H1 (cell line): ENCODE data around the gene KCNAB2. TPM values are rescaled to one million over a fixed set of nuclear protein-coding genes. Genes with fewer than 3 reads are reported as not detected.

Experiments used
- CTCF ChIA-PET: fragments of 300-600 bp; sonication (Branson Sonifier 250); formaldehyde crosslinking; loops from one replicate; lab custom pipeline; 2021; ENCODE audit not compliant: partially characterized antibody; lab: Charles Lee
- POLR2A ChIA-PET: fragments of 300-600 bp; sonication (Branson Sonifier 250); formaldehyde crosslinking; loops from one replicate; lab custom pipeline; 2021; ENCODE audit warnings: inconsistent platforms; ENCODE audit not compliant: partially characterized antibody; lab: Charles Lee
- DNase-seq, 2 experiments: peaks; one replicate each; pipeline versions ENCODE4 v3.0.0 to v3.0.0-alpha.2; 2010 to 2022; ENCODE audit warnings: low spot score in 2 of 2, low read depth in 1 of 2, mixed read lengths in 1 of 2
- FAIRE-seq: peaks from 2 replicates; lab custom pipeline; 2011; peaks lifted over from hg19 to GRCh38; lab: Jason Lieb, UNC
- H2AFZ ChIP-seq: 2 replicates; pipeline ENCODE4 v1.8.1; 2012; ENCODE audit warnings: low read length, inconsistent platforms
- H2AK5ac ChIP-seq: 2 replicates; pipeline ENCODE4 v1.6.1; 2013; ENCODE audit warnings: low read depth, low read length
- H2BK120ac ChIP-seq: replicated peaks from 2 replicates; pipeline ENCODE3; 2013; ENCODE audit warnings: low read depth, low read length, inconsistent platforms
- H2BK12ac ChIP-seq: 2 replicates; pipeline ENCODE4 v1.6.1; 2013; ENCODE audit warnings: low read depth, low read length
- H2BK15ac ChIP-seq: 2 replicates; pipeline ENCODE4 v1.6.1; 2013; ENCODE audit warnings: low read length
- H2BK20ac ChIP-seq: 2 replicates; pipeline ENCODE4 v1.6.1; 2013; ENCODE audit warnings: low read length
- H2BK5ac ChIP-seq: 2 replicates; pipeline ENCODE4 v1.6.1; 2013; ENCODE audit warnings: low read depth, low read length
- H3K14ac ChIP-seq: 2 replicates; pipeline ENCODE4 v1.6.1; 2013; ENCODE audit warnings: inconsistent platforms; ENCODE audit not compliant: insufficient read length
- H3K18ac ChIP-seq: 2 replicates; pipeline ENCODE4 v1.6.1; 2013; ENCODE audit warnings: low read length; ENCODE audit errors: extremely low read depth
- H3K23ac ChIP-seq: 2 replicates; pipeline ENCODE4 v1.6.1; 2013; ENCODE audit warnings: inconsistent platforms; ENCODE audit not compliant: insufficient read length
- H3K23me2 ChIP-seq: 2 replicates; pipeline ENCODE4 v1.6.1; 2013; ENCODE audit warnings: low read depth, low read length
- H3K27ac ChIP-seq: 2 replicates; pipeline ENCODE4 v1.6.1; 2011; ENCODE audit warnings: low read depth, low read length, inconsistent platforms
- H3K27me3 ChIP-seq, 4 experiments: replicated peaks in 1 of 4; 1 replicate in 1 of 4; 2 replicates in 3 of 4; pipeline versions ENCODE4 v1.6.1 to v1.8.1; 2011 to 2013; ENCODE audit warnings: low read length in 3 of 4, mild to moderate bottlenecking in 3 of 4, inconsistent platforms in 2 of 4, mixed read lengths in 2 of 4, moderate library complexity in 1 of 4; ENCODE audit not compliant: control insufficient read depth in 3 of 4, insufficient read depth in 3 of 4; ENCODE audit errors: extremely low read depth in 1 of 4
- H3K36me3 ChIP-seq, 4 experiments: 2 replicates each; pipeline versions ENCODE4 v1.6.1 to v1.8.1; 2011 to 2013; ENCODE audit warnings: mild to moderate bottlenecking in 4 of 4, low read length in 3 of 4, moderate library complexity in 2 of 4, control low read depth in 1 of 4, inconsistent platforms in 1 of 4; ENCODE audit not compliant: insufficient read depth in 4 of 4, control insufficient read depth in 2 of 4
- H3K4ac ChIP-seq: replicated peaks from 2 replicates; pipeline ENCODE3; 2013; ENCODE audit warnings: low read length, low read depth, mixed read lengths, inconsistent platforms; ENCODE audit not compliant: insufficient read length
- H3K4me1 ChIP-seq, 4 experiments: replicated peaks in 1 of 4; 1 replicate in 1 of 4; 2 replicates in 3 of 4; pipeline versions ENCODE4 v1.6.1 to v1.8.1; 2011 to 2013; ENCODE audit warnings: low read length in 3 of 4, inconsistent platforms in 2 of 4, mixed read lengths in 1 of 4; ENCODE audit not compliant: insufficient read depth in 4 of 4, control insufficient read depth in 3 of 4
- H3K4me2 ChIP-seq, 2 experiments: 2 replicates each; pipeline versions ENCODE4 v1.6.1 to v1.8.1; 2011 to 2013; ENCODE audit warnings: low read depth in 2 of 2, low read length in 2 of 2, control low read depth in 1 of 2, inconsistent platforms in 1 of 2, mild to moderate bottlenecking in 1 of 2; ENCODE audit not compliant: insufficient read depth in 1 of 2
- H3K4me3 ChIP-seq, 4 experiments: fragments of 200-600, 300-600 bp in 1 of 4; sonication (generic), shearing (Covaris generic), sonication (Bioruptor Twin) in 1 of 4; 2 replicates each; pipeline versions ENCODE4 v1.5.1 to v1.8.1; 2011 to 2016; ENCODE audit warnings: low read length in 4 of 4, low read depth in 3 of 4, control low read depth in 2 of 4, inconsistent platforms in 2 of 4, mild to moderate bottlenecking in 2 of 4, mixed read lengths in 1 of 4, moderate library complexity in 1 of 4; ENCODE audit not compliant: insufficient read depth in 2 of 4; ENCODE audit errors: extremely low read depth in 1 of 4
- H3K56ac ChIP-seq: replicated peaks from 2 replicates; pipeline ENCODE3; 2013; ENCODE audit warnings: low read depth, mild to moderate bottlenecking, mixed read lengths, low read length, inconsistent platforms; ENCODE audit not compliant: insufficient read length
- H3K79me1 ChIP-seq: 2 replicates; pipeline ENCODE4 v1.6.1; 2013; ENCODE audit warnings: low read depth, low read length, control low read depth
- H3K79me2 ChIP-seq, 2 experiments: 2 replicates each; pipeline versions ENCODE4 v1.6.1 to v1.8.1; 2012 to 2013; ENCODE audit warnings: low read length in 2 of 2, mild to moderate bottlenecking in 2 of 2, inconsistent platforms in 1 of 2; ENCODE audit not compliant: insufficient read depth in 2 of 2, control insufficient read depth in 1 of 2
- H3K9ac ChIP-seq, 4 experiments: replicated peaks in 1 of 4; 1 replicate in 1 of 4; 2 replicates in 3 of 4; pipeline versions ENCODE4 v1.6.1 to v1.8.1; 2011 to 2013; ENCODE audit warnings: low read depth in 3 of 4, low read length in 3 of 4, control low read depth in 2 of 4, mild to moderate bottlenecking in 2 of 4, moderate library complexity in 2 of 4, inconsistent platforms in 1 of 4; ENCODE audit errors: extremely low read depth in 1 of 4
- H3K9me3 ChIP-seq, 2 experiments: 2 replicates each; pipeline versions ENCODE4 v1.6.1 to v1.8.1; 2012 to 2013; ENCODE audit warnings: mild to moderate bottlenecking in 2 of 2, moderate library complexity in 2 of 2, control low read depth in 1 of 2, inconsistent platforms in 1 of 2, low read depth in 1 of 2, low read length in 1 of 2, mixed read lengths in 1 of 2; ENCODE audit not compliant: insufficient read depth in 2 of 2
- H4K20me1 ChIP-seq, 2 experiments: replicated peaks in 1 of 2; 2 replicates each; pipeline versions ENCODE3 to v1.8.1; 2011 to 2013; ENCODE audit warnings: inconsistent platforms in 2 of 2, low read length in 2 of 2, mild to moderate bottlenecking in 1 of 2; ENCODE audit not compliant: insufficient read depth in 2 of 2, control insufficient read depth in 1 of 2
- H4K5ac ChIP-seq: 2 replicates; pipeline ENCODE4 v1.6.1; 2013; ENCODE audit warnings: low read length, low read depth, mixed read lengths, inconsistent platforms; ENCODE audit not compliant: insufficient read length
- H4K8ac ChIP-seq: 2 replicates; pipeline ENCODE4 v1.8.0; 2013; ENCODE audit warnings: mild to moderate bottlenecking, moderate library complexity, low read length, inconsistent platforms; ENCODE audit not compliant: insufficient read depth; ENCODE audit errors: extremely low read depth
- H4K91ac ChIP-seq: replicated peaks from 2 replicates; pipeline ENCODE3; 2013; ENCODE audit warnings: low read length, mixed read lengths, inconsistent platforms; ENCODE audit not compliant: insufficient read length
- HDAC2 ChIP-seq, 2 experiments: fragments of 300-600 bp in 1 of 2; sonication (generic) in 1 of 2; IDR thresholded peaks; 2 replicates each; pipeline ENCODE4 v1.6.1; 2011 to 2012; ENCODE audit warnings: low read depth in 2 of 2, low read length in 2 of 2, mild to moderate bottlenecking in 2 of 2, moderate library complexity in 2 of 2, borderline replicate concordance in 1 of 2, inconsistent platforms in 1 of 2
- POLR2A ChIP-seq, 2 experiments: IDR thresholded peaks; 1 replicate in 1 of 2; 2 replicates in 1 of 2; pipeline ENCODE4 v1.6.1; 2011; ENCODE audit warnings: low read depth in 2 of 2, low read length in 2 of 2, mild to moderate bottlenecking in 2 of 2; ENCODE audit errors: control extremely low read depth in 1 of 2
- TAF1 ChIP-seq: IDR thresholded peaks from 2 replicates; pipeline ENCODE4 v1.6.1; 2011; ENCODE audit warnings: mild to moderate bottlenecking, low read depth, low read length
- TCF12 ChIP-seq: IDR thresholded peaks from 2 replicates; pipeline ENCODE4 v1.6.1; 2011; ENCODE audit warnings: low read depth, mild to moderate bottlenecking, low read length
- WGBS, 2 experiments: shearing (Covaris generic) in 1 of 2; methylation state at CpG; one replicate each; pipeline versions ENCODE4 v1.1.6 to v1.1.7; 2013 to 2015; ENCODE audit warnings: low lambda C conversion rate in 2 of 2, mixed read lengths in 2 of 2, inconsistent platforms in 1 of 2, low coverage in 1 of 2, missing lambda C conversion rate in 1 of 2; ENCODE audit not compliant: insufficient replicate concordance in 2 of 2, insufficient coverage in 1 of 2, insufficient read length in 1 of 2; ENCODE audit errors: extremely low coverage in 1 of 2, missing lambda C conversion rate in 1 of 2; 5-methylcytosine and 5-hydroxymethylcytosine counted together
- polyA plus RNA-seq, 7 experiments: library from polyadenylated mRNA; depleted of rRNA in 3 of 7; stranded (reverse) in 5 of 7; unstranded in 2 of 7; fragments of >200 nt in 5 of 7; fragments of 200-250 nt in 2 of 7; gene quantifications; 1 replicate in 5 of 7; 2 replicates in 1 of 7; 4 replicates in 1 of 7; pipeline versions ENCODE4 v1.2.1 to v1.2.3, GENCODE V29; 2011 to 2013; ENCODE audit warnings: missing spikeins in 2 of 7, mixed read lengths in 2 of 7
- total RNA-seq: library from RNA; stranded (reverse); fragmentation: NEBNext Ultra II Directional; extraction: Animal tissue kit (Norgen Biotek cat#: 25700); gene quantifications from 2 replicates; pipeline ENCODE4 v1.2.1, GENCODE V29; 2021

The KCNAB2 gene
- total and polyA plus RNA-seq, 2 of the 8 experiments (the other 6 are each of a cell fraction or from before 2014, with no cell fraction given) = 4.5 to 7.0 TPM

DNA sequence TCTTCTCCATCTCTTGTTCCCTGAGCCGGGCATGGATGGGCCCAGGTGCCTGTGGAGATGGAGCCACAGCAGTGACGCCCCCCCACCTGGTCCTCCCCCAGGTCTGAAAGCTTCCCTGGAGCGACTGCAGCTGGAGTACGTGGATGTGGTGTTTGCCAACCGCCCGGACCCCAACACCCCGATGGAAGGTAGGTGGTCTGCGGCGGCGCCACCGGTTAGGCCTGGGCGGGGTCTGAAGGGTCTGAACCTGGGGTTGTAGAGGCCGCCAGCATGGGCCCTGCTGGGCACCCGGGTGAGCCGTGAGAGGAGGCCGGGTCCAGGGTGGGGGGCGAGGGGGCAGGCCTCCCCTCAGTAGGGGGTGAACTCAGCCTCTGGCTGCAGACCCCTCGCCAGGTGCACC, 44.6 kb downstream of the KCNAB2 start:
- ChIA-PET CTCF (interaction anchor here (0.6 to 1.9 kb wide), 4 partner anchors 8 to 208 kb away, joined by 3 to 15 read pairs (median 4); no protein-coding TSS in a partner anchor), POLR2A (no interaction called here)
- Histone ChIP-seq H2BK20ac (no peak overlapping the region), H2AK5ac (no peak overlapping the region), H3K56ac (no peak overlapping the region), H4K20me1 (peaks cover 0 to 1% of the 10 kb centered on the region in 2 experiments), H2AFZ (no peak overlapping the region), H3K79me2 (no peaks in the 10 kb centered on the region), H4K5ac (no peak overlapping the region), H4K8ac (no peak overlapping the region), H2BK120ac (no peak overlapping the region), H3K23ac (no peak overlapping the region), H4K91ac (no peak overlapping the region), H3K27me3 (no peaks in the 10 kb centered on the region), H2BK5ac (no peak overlapping the region), H3K36me3 (no peaks in the 10 kb centered on the region), H2BK15ac (no peak overlapping the region), H2BK12ac (no peak overlapping the region), H3K4ac (no peak overlapping the region), H3K4me1 (no peaks in the 10 kb centered on the region), H3K27ac (no peak overlapping the region), H3K9me3 (no peaks in the 10 kb centered on the region), H3K4me3 (no peak overlapping the region), H3K14ac (no peak overlapping the region), H3K23me2 (no peaks in the 10 kb centered on the region; the same call in 1 of the 2 replicates), H3K79me1 (no peaks in the 10 kb centered on the region), H3K4me2 (no peak overlapping the region), H3K18ac (no peak overlapping the region), H3K9ac (no peak overlapping the region)
- no peak for DNase-seq
- no peak for FAIRE-seq
- WGBS, 2 experiments = 93% methylated on average over 15 of the region's 18 CpGs; no CpG with 5 or more reads in 1 of the 2 experiments
- TF ChIP-seq TAF1 = no peak
- TF ChIP-seq TCF12 = no peak
- TF ChIP-seq HDAC2 (IDR thresholded peaks at IDR 0.05; ENCODE audit: borderline replicate concordance in 1 of 2, low read depth in 2 of 2, low read length in 2 of 2) = no peak
- no peak for TF ChIP-seq POLR2A (IDR thresholded peaks at IDR 0.05; ENCODE audit: control extremely low read depth in 1 of 2, low read depth in 2 of 2, low read length in 2 of 2)
